ENCODE results near the gene SDF4. TPM values are rescaled to one million over a fixed set of nuclear protein-coding genes. Genes with fewer than 3 reads are reported as not detected.

Gene SDF4
- total RNA-seq, 1 experiment from 2014 or later, result 122 TPM

DNA sequence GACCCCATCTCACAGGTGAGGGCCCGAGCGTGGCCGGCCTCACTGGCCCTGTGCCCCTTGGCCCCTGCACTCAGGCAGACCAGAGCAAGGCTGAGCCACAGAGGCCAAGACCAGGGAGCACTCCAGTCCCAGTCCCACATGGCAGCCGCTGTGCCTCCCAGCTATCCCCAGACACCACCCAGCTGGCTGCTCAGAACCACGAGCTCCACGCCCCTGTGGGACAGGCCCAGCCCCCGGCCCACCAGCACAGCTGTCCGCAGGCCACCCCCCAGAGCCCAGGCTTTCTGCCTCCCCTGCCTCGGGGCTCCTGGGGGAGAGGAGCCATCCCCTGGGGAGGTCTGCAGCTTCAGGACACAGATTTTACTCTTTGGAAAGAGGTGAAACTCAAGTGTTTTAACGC lies 23.8 kb upstream of the SDF4 start:
- no peaks in the 10 kb centered on the region for H3K27me3 Mint-ChIP-seq (ENCODE audit: insufficient read depth, unreplicated experiment)
- TF ChIP-seq, protein P1, sequence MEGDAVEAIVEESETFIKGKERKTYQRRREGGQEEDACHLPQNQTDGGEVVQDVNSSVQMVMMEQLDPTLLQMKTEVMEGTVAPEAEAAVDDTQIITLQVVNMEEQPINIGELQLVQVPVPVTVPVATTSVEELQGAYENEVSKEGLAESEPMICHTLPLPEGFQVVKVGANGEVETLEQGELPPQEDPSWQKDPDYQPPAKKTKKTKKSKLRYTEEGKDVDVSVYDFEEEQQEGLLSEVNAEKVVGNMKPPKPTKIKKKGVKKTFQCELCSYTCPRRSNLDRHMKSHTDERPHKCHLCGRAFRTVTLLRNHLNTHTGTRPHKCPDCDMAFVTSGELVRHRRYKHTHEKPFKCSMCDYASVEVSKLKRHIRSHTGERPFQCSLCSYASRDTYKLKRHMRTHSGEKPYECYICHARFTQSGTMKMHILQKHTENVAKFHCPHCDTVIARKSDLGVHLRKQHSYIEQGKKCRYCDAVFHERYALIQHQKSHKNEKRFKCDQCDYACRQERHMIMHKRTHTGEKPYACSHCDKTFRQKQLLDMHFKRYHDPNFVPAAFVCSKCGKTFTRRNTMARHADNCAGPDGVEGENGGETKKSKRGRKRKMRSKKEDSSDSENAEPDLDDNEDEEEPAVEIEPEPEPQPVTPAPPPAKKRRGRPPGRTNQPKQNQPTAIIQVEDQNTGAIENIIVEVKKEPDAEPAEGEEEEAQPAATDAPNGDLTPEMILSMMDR (IDR thresholded peaks at IDR 0.05; ENCODE audit: unreplicated experiment), result no peak
- DNase-seq (ENCODE audit: unreplicated experiment), result no peak
- intact Hi-C loops (cut with micrococcal nuclease), result no loop called here
- no peaks in the 10 kb centered on the region for H3K9me3 Mint-ChIP-seq (ENCODE audit: unreplicated experiment)
- H3K4me3 Mint-ChIP-seq (ENCODE audit: unreplicated experiment), result no peak overlapping the region
- ChIA-PET CTCF (no interaction called here), POLR2A (no interaction called here)
- BruUV-seq (replicated peaks), result no TSS peak
- H3K36me3 Mint-ChIP-seq (ENCODE audit: insufficient read depth, unreplicated experiment), result peaks cover 65% of the 10 kb centered on the region
- peaks cover 22% of the 10 kb centered on the region for H3K4me1 Mint-ChIP-seq (ENCODE audit: insufficient read depth, unreplicated experiment)
- H3K27ac Mint-ChIP-seq (ENCODE audit: low read depth, unreplicated experiment), result no peak overlapping the region

DNA sequence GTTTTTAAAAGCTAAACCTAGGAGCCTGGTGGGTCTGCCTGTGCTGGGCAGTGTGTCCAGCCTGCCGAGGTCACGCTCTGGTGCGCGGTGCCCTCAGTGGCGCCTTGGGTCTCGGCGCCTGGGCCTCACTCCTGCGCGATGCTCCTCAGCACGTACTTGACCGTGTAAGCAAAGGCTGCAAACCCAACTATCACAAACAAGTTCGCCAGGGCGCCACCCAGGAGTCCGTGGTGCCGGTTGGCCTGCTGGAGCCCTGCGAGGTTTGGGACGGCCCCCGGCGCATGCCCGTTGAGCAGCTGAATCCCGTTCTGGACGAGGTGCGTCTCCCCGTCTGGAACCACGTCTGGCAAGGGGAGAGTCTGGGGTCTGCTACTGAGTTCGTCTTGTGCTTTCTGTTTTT lies 23.3 kb upstream of the SDF4 start:
- Mint-ChIP-seq H3K9me3 (ENCODE audit: unreplicated experiment) (no peaks in the 10 kb centered on the region), H3K27ac (ENCODE audit: low read depth, unreplicated experiment) (no peak overlapping the region), H3K4me1 (ENCODE audit: insufficient read depth, unreplicated experiment) (peaks cover 22% of the 10 kb centered on the region), H3K4me3 (ENCODE audit: unreplicated experiment) (no peak overlapping the region), H3K36me3 (ENCODE audit: insufficient read depth, unreplicated experiment) (peaks cover 61% of the 10 kb centered on the region), H3K27me3 (ENCODE audit: insufficient read depth, unreplicated experiment) (no peaks in the 10 kb centered on the region)
- POLR2A ChIA-PET, result interaction anchor here (0.6 kb wide), 1 partner anchor 313 kb away, joined by 3 read pairs; no protein-coding TSS in a partner anchor
- TF ChIP-seq, protein P1 (IDR thresholded peaks at IDR 0.05; ENCODE audit: unreplicated experiment), result no peak
- DNase-seq (ENCODE audit: unreplicated experiment), result no peak
- CTCF ChIA-PET, result no interaction called here
- intact Hi-C loops (cut with micrococcal nuclease), result no loop called here
- BruUV-seq (replicated peaks), result TSS peak; percentile 74

DNA sequence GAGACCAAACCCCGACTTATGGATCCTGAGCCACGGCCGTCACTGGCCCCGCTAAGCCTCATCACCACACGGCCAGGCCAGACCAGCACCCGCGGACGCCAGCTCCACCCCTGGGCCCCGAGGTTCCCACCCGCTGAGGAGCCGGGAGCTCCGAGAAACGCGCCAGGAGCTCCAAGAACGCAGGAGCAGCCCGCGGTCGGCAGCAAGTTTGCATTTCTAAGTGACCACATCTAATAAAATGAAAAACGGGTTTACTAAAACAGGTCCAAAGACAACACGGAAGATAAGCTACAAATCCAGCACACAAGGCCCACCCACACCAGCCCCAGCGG lies 22.8 kb upstream of the SDF4 start:
- BruUV-seq (replicated peaks), result no TSS peak
- intact Hi-C loops (cut with micrococcal nuclease), result no loop called here
- TF ChIP-seq, protein P1 (IDR thresholded peaks at IDR 0.05; ENCODE audit: unreplicated experiment), result no peak
- Mint-ChIP-seq H3K36me3 (ENCODE audit: insufficient read depth, unreplicated experiment) (peaks cover 60% of the 10 kb centered on the region), H3K4me3 (ENCODE audit: unreplicated experiment) (no peak overlapping the region), H3K9me3 (ENCODE audit: unreplicated experiment) (no peaks in the 10 kb centered on the region), H3K27me3 (ENCODE audit: insufficient read depth, unreplicated experiment) (no peaks in the 10 kb centered on the region), H3K27ac (ENCODE audit: low read depth, unreplicated experiment) (no peak overlapping the region), H3K4me1 (ENCODE audit: insufficient read depth, unreplicated experiment) (peaks cover 18% of the 10 kb centered on the region)
- DNase-seq (ENCODE audit: unreplicated experiment), result no peak
- ChIA-PET POLR2A (no interaction called here), CTCF (no interaction called here)

DNA sequence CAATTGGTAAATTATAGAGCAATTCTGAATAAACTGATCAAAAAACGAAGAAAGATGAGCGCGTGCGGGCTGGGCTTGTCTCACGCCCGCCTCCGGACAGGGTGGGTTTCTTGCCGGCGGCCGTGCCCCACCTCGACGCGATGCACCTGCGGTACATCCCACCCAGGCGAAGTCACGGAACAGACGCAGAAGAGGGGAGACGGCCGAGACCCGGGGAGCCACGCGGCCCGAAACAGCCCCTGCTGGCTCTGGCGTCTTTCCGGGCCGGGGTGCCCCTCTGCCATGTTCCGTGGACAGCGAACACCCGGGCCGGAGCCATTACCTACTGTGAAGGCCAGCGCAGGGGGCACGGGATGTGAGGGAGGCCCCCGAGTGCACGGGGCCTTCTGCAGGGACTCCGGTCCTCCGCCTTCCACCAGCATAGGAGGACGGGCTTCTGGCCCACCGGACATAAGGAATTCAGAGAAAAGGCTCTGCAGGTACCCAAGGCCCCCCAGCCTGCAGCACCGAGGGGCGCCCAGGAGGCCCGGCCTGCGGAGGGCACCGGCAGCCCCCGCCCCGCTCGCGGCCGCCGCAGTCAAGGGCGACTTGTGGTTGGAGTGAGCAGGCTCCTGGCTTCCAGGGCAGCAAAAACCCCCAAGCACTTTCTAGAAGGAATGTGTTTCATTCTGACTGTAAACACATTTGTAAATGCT lies 22.3 kb upstream of the SDF4 start:
- no peak for DNase-seq (ENCODE audit: unreplicated experiment)
- Mint-ChIP-seq H3K36me3 (ENCODE audit: insufficient read depth, unreplicated experiment) (peaks cover 55% of the 10 kb centered on the region), H3K9me3 (ENCODE audit: unreplicated experiment) (no peaks in the 10 kb centered on the region), H3K4me1 (ENCODE audit: insufficient read depth, unreplicated experiment) (peaks cover 13% of the 10 kb centered on the region), H3K4me3 (ENCODE audit: unreplicated experiment) (no peak overlapping the region), H3K27me3 (ENCODE audit: insufficient read depth, unreplicated experiment) (no peaks in the 10 kb centered on the region), H3K27ac (ENCODE audit: low read depth, unreplicated experiment) (no peak overlapping the region)
- POLR2A ChIA-PET, result no interaction called here
- TF ChIP-seq, protein P1 (IDR thresholded peaks at IDR 0.05; ENCODE audit: unreplicated experiment), result no peak
- intact Hi-C loops (cut with micrococcal nuclease), result no loop called here
- CTCF ChIA-PET, result no interaction called here
- BruUV-seq (replicated peaks), result no TSS peak

All from MCF 10A (cell line).